CD14-positive monocyte (primary cell): ENCODE results near the gene LTBP2. TPM values are rescaled to one million over a fixed set of nuclear protein-coding genes. Genes with fewer than 3 reads are reported as not detected.

ENCODE experiments used
- DNase-seq, 3 donors: peaks; one replicate each; pipeline ENCODE4 v3.0.0-alpha.2; 2011 to 2022
- H2AFZ ChIP-seq: 2 replicates; pipeline ENCODE4 v1.6.0; 2012; ENCODE audit warnings: mild to moderate bottlenecking, low read depth, low read length, inconsistent platforms; ENCODE audit not compliant: insufficient read depth, poor library complexity, severe bottlenecking
- H3K27ac ChIP-seq, 2 donors: 1 replicate in 1 of 2; 2 replicates in 1 of 2; pipeline ENCODE4 v1.5.1; 2012 to 2013; ENCODE audit warnings: low read length in 2 of 2, control low read depth in 1 of 2, inconsistent platforms in 1 of 2, low read depth in 1 of 2, mild to moderate bottlenecking in 1 of 2
- H3K27me3 ChIP-seq, 2 donors: one replicate each; pipeline versions ENCODE4 v1.6.0 to v1.6.1; 2011 to 2013; ENCODE audit warnings: low read length in 2 of 2; ENCODE audit not compliant: control insufficient read depth in 2 of 2, insufficient read depth in 2 of 2
- H3K36me3 ChIP-seq, 2 donors: replicated peaks in 1 of 2; 1 replicate in 1 of 2; 2 replicates in 1 of 2; pipeline versions ENCODE4 v1.5.1 to v1.6.1; 2012 to 2013; ENCODE audit warnings: low read length in 2 of 2, control low read depth in 1 of 2, inconsistent platforms in 1 of 2, mild to moderate bottlenecking in 1 of 2; ENCODE audit not compliant: insufficient read depth in 2 of 2, control insufficient read depth in 1 of 2
- H3K4me1 ChIP-seq, 2 donors: 1 replicate in 1 of 2; 2 replicates in 1 of 2; pipeline versions ENCODE4 v1.5.1 to v1.6.1; 2012 to 2013; ENCODE audit warnings: low read length in 2 of 2, control low read depth in 1 of 2, inconsistent platforms in 1 of 2, mild to moderate bottlenecking in 1 of 2, moderate library complexity in 1 of 2; ENCODE audit not compliant: insufficient read depth in 2 of 2, control insufficient read depth in 1 of 2
- H3K4me2 ChIP-seq: replicated peaks from 2 replicates; pipeline ENCODE3; 2012; ENCODE audit warnings: low read length, moderate library complexity, mild to moderate bottlenecking; ENCODE audit not compliant: poor library complexity, severe bottlenecking; ENCODE audit errors: extremely low read depth
- H3K4me3 ChIP-seq, 3 experiments: fragments of 200-600 bp in 1 of 3; sonication (generic) in 1 of 3; replicated peaks in 1 of 3; 1 replicate in 2 of 3; 2 replicates in 1 of 3; pipeline ENCODE4 v1.5.1; 2011 to 2013; ENCODE audit warnings: low read length in 3 of 3, mild to moderate bottlenecking in 3 of 3, control low read depth in 2 of 3, low read depth in 2 of 3, inconsistent platforms in 1 of 3, moderate library complexity in 1 of 3
- H3K79me2 ChIP-seq: 2 replicates; pipeline ENCODE4 v1.6.0; 2012; ENCODE audit warnings: mild to moderate bottlenecking, control low read depth, inconsistent platforms, low read length, moderate library complexity; ENCODE audit not compliant: insufficient read depth
- H3K9ac ChIP-seq: 2 replicates; pipeline ENCODE4 v1.6.0; 2017; ENCODE audit warnings: low read length, mild to moderate bottlenecking; ENCODE audit not compliant: insufficient read depth, poor library complexity, severe bottlenecking
- H3K9me3 ChIP-seq, 2 donors: replicated peaks in 1 of 2; 1 replicate in 1 of 2; 2 replicates in 1 of 2; pipeline versions ENCODE4 v1.5.1 to v1.6.1; 2012 to 2013; ENCODE audit warnings: low read length in 2 of 2, control low read depth in 1 of 2; ENCODE audit not compliant: control insufficient read depth in 1 of 2, insufficient read depth in 1 of 2
- H4K20me1 ChIP-seq: 2 replicates; pipeline ENCODE4 v1.6.0; 2012; ENCODE audit warnings: mild to moderate bottlenecking, low read length, control low read depth, moderate library complexity; ENCODE audit not compliant: insufficient read depth
- H3K27ac Mint-ChIP-seq, 7 donors: one replicate each; pipeline ENCODE4 v1.8.0; 2020; ENCODE audit warnings: mild to moderate bottlenecking in 7 of 7, mixed read lengths in 7 of 7, moderate library complexity in 6 of 7, inconsistent platforms in 2 of 7
- H3K27me3 Mint-ChIP-seq, 3 donors: one replicate each; pipeline ENCODE4 v1.8.0; 2021 to 2022; ENCODE audit warnings: low read depth in 3 of 3, mild to moderate bottlenecking in 3 of 3, mixed read lengths in 3 of 3, moderate library complexity in 3 of 3, inconsistent platforms in 1 of 3
- H3K36me3 Mint-ChIP-seq, 2 donors: one replicate each; pipeline ENCODE4 v1.8.0; 2020; ENCODE audit warnings: mixed read lengths in 2 of 2, inconsistent platforms in 1 of 2, mild to moderate bottlenecking in 1 of 2
- H3K4me1 Mint-ChIP-seq: one replicate; pipeline ENCODE4 v1.8.0; 2020; ENCODE audit warnings: mild to moderate bottlenecking, mixed read lengths
- H3K4me3 Mint-ChIP-seq, 2 donors: one replicate each; pipeline ENCODE4 v1.8.0; 2020; ENCODE audit warnings: mild to moderate bottlenecking in 2 of 2, mixed read lengths in 2 of 2, moderate library complexity in 1 of 2
- H3K9me3 Mint-ChIP-seq, 7 donors: one replicate each; pipeline ENCODE4 v1.8.0; 2020 to 2022; ENCODE audit warnings: mixed read lengths in 7 of 7, mild to moderate bottlenecking in 6 of 7, moderate library complexity in 6 of 7, inconsistent platforms in 2 of 7
- WGBS: methylation state at CpG from one replicate; pipeline ENCODE4 v1.1.5; 2013; ENCODE audit warnings: missing lambda C conversion rate; ENCODE audit not compliant: insufficient coverage; 5-methylcytosine and 5-hydroxymethylcytosine counted together
- intact Hi-C, 2 donors: fragments of 100-400 bp; cut with micrococcal nuclease; formaldehyde crosslinking; loops; one replicate each; pipeline versions ENCODE4 v1.15.0 to v1.15.1; 2023
- polyA plus RNA-seq, 3 donors: library from polyadenylated mRNA; depleted of rRNA in 1 of 3; unstranded in 2 of 3; stranded (reverse) in 1 of 3; fragments of 300-500 nt in 2 of 3; fragments of >200 nt in 1 of 3; fragmentation: Illumina TruSeq in 2 of 3; gene quantifications; 1 replicate in 2 of 3; 2 replicates in 1 of 3; pipeline ENCODE4 v1.2.3, GENCODE V29; 2012 to 2021
- TF ChIP-seq, protein P1 (sequence below): fragments of 200-600 bp; IDR thresholded peaks from one replicate; pipeline ENCODE4 v1.8.0; 2022; ENCODE audit warnings: antibody characterized with exemption, mild to moderate bottlenecking

Gene LTBP2
- polyA plus RNA-seq, 3 donors: 0.04 to 0.24 (median 0.11) TPM

- peaks cover 4 to 12% (median 8%) of the 10 kb centered on the region in 3 donors for H3K27me3 Mint-ChIP-seq
- H3K27me3 ChIP-seq: peaks cover 0 to 2% of the 10 kb centered on the region in 2 donors
- intact Hi-C loops: no loop called here
- no peak overlapping the region for H3K4me3 Mint-ChIP-seq
- no peaks in the 10 kb centered on the region for H3K9me3 ChIP-seq
- no peaks in the 10 kb centered on the region for H3K36me3 Mint-ChIP-seq
- H2AFZ ChIP-seq: no peak overlapping the region
- no peaks in the 10 kb centered on the region for H3K36me3 ChIP-seq
- H3K27ac Mint-ChIP-seq: no peak overlapping the region
- no peaks in the 10 kb centered on the region for H4K20me1 ChIP-seq
- no peak overlapping the region for H3K9ac ChIP-seq
- H3K9me3 Mint-ChIP-seq: no peaks in the 10 kb centered on the region
- 97% methylated on average over 6 of the region's 11 CpGs for WGBS
- TF ChIP-seq, protein P1, sequence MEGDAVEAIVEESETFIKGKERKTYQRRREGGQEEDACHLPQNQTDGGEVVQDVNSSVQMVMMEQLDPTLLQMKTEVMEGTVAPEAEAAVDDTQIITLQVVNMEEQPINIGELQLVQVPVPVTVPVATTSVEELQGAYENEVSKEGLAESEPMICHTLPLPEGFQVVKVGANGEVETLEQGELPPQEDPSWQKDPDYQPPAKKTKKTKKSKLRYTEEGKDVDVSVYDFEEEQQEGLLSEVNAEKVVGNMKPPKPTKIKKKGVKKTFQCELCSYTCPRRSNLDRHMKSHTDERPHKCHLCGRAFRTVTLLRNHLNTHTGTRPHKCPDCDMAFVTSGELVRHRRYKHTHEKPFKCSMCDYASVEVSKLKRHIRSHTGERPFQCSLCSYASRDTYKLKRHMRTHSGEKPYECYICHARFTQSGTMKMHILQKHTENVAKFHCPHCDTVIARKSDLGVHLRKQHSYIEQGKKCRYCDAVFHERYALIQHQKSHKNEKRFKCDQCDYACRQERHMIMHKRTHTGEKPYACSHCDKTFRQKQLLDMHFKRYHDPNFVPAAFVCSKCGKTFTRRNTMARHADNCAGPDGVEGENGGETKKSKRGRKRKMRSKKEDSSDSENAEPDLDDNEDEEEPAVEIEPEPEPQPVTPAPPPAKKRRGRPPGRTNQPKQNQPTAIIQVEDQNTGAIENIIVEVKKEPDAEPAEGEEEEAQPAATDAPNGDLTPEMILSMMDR: no peak
- no peak overlapping the region for H3K4me3 ChIP-seq
- peaks cover 1% of the 10 kb centered on the region for H3K4me1 Mint-ChIP-seq
- no peak for DNase-seq
- H3K79me2 ChIP-seq: no peaks in the 10 kb centered on the region
- H3K27ac ChIP-seq: no peak overlapping the region
- H3K4me2 ChIP-seq: no peak overlapping the region
- no peaks in the 10 kb centered on the region for H3K4me1 ChIP-seq
These were observed 61.0 kb downstream of the LTBP2 start for GRCh38 chr14:74551001-74551400.

GRCh38 chr14:74550071-74550470, 62.0 kb downstream of the LTBP2 start:
- Histone ChIP-seq H2AFZ (no peak overlapping the region), H3K4me1 (no peaks in the 10 kb centered on the region), H3K9ac (no peak overlapping the region), H3K27me3 (peaks cover 0 to 2% of the 10 kb centered on the region in 2 donors), H3K79me2 (no peaks in the 10 kb centered on the region), H3K4me2 (no peak overlapping the region), H3K9me3 (no peaks in the 10 kb centered on the region), H3K27ac (no peak overlapping the region), H4K20me1 (no peaks in the 10 kb centered on the region), H3K4me3 (no peak overlapping the region), H3K36me3 (no peaks in the 10 kb centered on the region)
- Mint-ChIP-seq H3K4me3 (no peak overlapping the region), H3K9me3 (no peaks in the 10 kb centered on the region), H3K27me3 (peaks cover 4 to 9% (median 8%) of the 10 kb centered on the region in 3 donors), H3K27ac (no peak overlapping the region), H3K4me1 (peaks cover 1% of the 10 kb centered on the region), H3K36me3 (no peaks in the 10 kb centered on the region)
- DNase-seq: no peak
- WGBS: 60% methylated on average over 1 of the region's 1 CpG
- intact Hi-C loops: no loop called here
- TF ChIP-seq, protein P1: no peak
